MM.1S (cell line): ENCODE results near the gene PLAAT3.

Experiments used
- EZH2 ChIP-seq: fragments of 300-600 bp; sonication (generic); optimal IDR thresholded peaks from 2 replicates; pipeline ENCODE3; 2017; ENCODE audit warnings: low read depth, mild to moderate bottlenecking, antibody characterized with exemption, low read length, mixed read lengths
- EZH2phosphoT487 ChIP-seq: fragments of 300-600 bp; sonication (generic); IDR thresholded peaks from 2 replicates; pipeline ENCODE4 v1.6.1; 2018; ENCODE audit warnings: antibody characterized with exemption, low read length

DNA sequence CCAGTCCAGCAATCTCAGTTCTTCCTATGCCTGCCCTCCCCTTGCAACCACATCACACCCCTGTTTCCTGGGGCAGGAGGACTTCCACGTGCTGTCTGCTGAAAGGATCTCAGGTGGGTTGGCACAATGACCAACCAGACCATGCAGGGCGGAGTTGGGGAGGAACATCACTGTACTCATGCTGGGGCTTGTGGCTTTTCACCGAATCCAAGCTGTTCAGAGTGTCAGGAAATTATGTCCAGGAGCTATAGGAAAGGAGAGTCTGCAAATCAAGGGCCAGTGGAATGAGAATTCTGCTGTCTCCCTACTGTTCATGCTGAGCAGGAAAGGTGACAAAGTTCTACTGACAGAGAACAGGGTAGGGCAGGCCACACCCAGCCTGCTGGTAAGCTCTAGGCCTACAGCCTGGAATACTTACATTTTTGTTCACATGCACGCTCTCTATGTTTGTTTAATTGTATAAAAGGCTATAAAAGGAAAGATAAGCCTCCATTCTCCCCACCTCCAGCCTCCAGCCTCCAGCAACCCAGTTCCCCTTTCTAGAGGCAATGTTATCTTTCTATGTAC lies 49.4 kb downstream of the PLAAT3 start:
- TF ChIP-seq EZH2phosphoT487 (no peak), EZH2 (no peak)
